NT2/D1 (cell line): ENCODE measurements around the gene CD200R1L.

ENCODE experiments used
- SUZ12 ChIP-seq: IDR thresholded peaks from 2 replicates; pipeline ENCODE4 v1.6.1; 2011; ENCODE audit not compliant: insufficient read length, insufficient read depth; ENCODE audit errors: extremely low read depth
- YY1 ChIP-seq: IDR thresholded peaks from 2 replicates; pipeline ENCODE4 v1.6.1; 2011; ENCODE audit not compliant: insufficient read length, insufficient read depth
- ZNF274 ChIP-seq: IDR thresholded peaks from 2 replicates; pipeline ENCODE4 v1.6.1; 2011; ENCODE audit warnings: mild to moderate bottlenecking, low read depth, low read length

GRCh38 chr3:112845772-112846171, 892 bp downstream of the CD200R1L start:
- no peak for TF ChIP-seq ZNF274
- TF ChIP-seq SUZ12 = no peak
- no peak for TF ChIP-seq YY1
